Esophagus (tissue), 2 donors: ENCODE results near the gene DAPK1. TPM values are rescaled to one million over a fixed set of nuclear protein-coding genes. Genes with fewer than 3 reads are reported as not detected.

Experiments used
- H3K27ac ChIP-seq, 2 donors: one replicate each; pipeline ENCODE4 v1.5.1; 2013; ENCODE audit warnings: low read depth in 2 of 2, mild to moderate bottlenecking in 2 of 2, inconsistent platforms in 1 of 2, low read length in 1 of 2, moderate library complexity in 1 of 2
- H3K27me3 ChIP-seq, 2 donors: one replicate each; pipeline ENCODE4 v1.6.1; 2013; ENCODE audit warnings: low read length in 2 of 2, control low read depth in 1 of 2, mild to moderate bottlenecking in 1 of 2; ENCODE audit not compliant: insufficient read depth in 2 of 2, control insufficient read depth in 1 of 2
- H3K36me3 ChIP-seq, 2 donors: one replicate each; pipeline ENCODE4 v1.6.1; 2013; ENCODE audit warnings: low read length in 1 of 2; ENCODE audit not compliant: control insufficient read depth in 2 of 2, insufficient read depth in 2 of 2
- H3K4me1 ChIP-seq, 2 donors: one replicate each; pipeline ENCODE4 v1.6.1; 2013; ENCODE audit warnings: low read length in 1 of 2; ENCODE audit not compliant: control insufficient read depth in 2 of 2, insufficient read depth in 2 of 2
- H3K4me3 ChIP-seq, 2 donors: one replicate each; pipeline ENCODE4 v1.5.1; 2013; ENCODE audit warnings: low read length in 2 of 2, mild to moderate bottlenecking in 2 of 2, low read depth in 1 of 2, moderate library complexity in 1 of 2
- H3K9me3 ChIP-seq, 2 donors: one replicate each; pipeline ENCODE4 v1.6.1; 2013; ENCODE audit warnings: mild to moderate bottlenecking in 2 of 2, low read depth in 1 of 2, low read length in 1 of 2, moderate library complexity in 1 of 2; ENCODE audit not compliant: control insufficient read depth in 2 of 2, insufficient read depth in 1 of 2
- WGBS, 2 donors: extraction: QIAGEN DNeasy Blood & Tissue Kit; methylation state at CpG; one replicate each; pipeline ENCODE4 v1.1.7; 2013; 5-methylcytosine and 5-hydroxymethylcytosine counted together
- polyA plus RNA-seq, 2 donors: library from polyadenylated mRNA; stranded (reverse); fragments of 200-250 nt; gene quantifications; one replicate each; pipeline ENCODE4 v1.2.3, GENCODE V29; 2013
- donor health status: healthy with polysubstance abuse.
- donor health status: Bipolar disorder and iron deficiency.

Gene DAPK1
- polyA plus RNA-seq, 2 donors = 1.7 to 2.9 TPM

DNA sequence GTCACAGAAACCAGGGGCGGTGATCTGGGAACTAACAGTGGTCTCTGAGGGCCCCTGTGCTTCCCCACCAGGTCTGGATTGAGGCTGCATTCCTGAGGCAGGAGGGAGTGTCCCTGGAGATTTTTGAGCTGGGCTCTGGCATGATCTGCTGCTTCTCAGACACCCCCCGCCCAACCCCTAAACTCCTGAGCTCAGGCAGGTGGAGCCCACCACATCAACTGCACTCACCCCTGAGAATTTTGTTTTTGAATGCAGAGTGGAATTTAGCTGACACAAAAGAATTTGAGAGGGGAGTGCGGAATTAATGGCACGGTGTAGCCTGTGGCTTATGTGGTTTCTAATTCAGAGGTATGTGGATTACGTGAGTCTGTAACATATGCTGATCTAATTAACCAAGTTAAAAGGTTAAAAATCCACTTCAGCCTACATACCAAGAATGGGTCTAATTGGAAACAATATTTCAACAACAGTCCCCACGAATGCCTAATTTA, 204.3 kb downstream of the DAPK1 start:
- H3K9me3 ChIP-seq = no peaks in the 10 kb centered on the region

DNA sequence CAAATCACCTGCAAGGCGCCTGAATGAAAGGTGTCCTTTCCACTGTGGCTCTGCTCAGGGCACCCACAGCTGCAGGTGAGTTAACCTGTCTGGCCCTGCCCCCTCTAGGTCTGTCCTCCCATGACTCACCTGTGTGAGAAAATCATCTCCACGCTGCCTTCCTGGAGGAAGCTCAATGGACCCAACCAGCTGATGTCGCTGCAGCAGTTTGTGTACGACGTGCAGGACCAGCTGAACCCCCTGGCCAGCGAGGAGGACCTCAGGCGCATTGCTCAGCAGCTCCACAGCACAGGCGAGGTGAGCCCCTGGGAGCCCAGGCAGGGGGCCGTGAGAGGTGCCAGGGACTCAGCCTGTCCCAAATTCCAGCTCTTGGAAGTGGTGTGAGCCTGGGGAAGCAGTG, 205.3 kb downstream of the DAPK1 start:
- Histone ChIP-seq H3K27me3 (no peaks in the 10 kb centered on the region), H3K4me3 (no peak overlapping the region), H3K9me3 (no peaks in the 10 kb centered on the region), H3K36me3 (peaks cover 2 to 5% of the 10 kb centered on the region in 2 donors), H3K27ac (no peak overlapping the region), H3K4me1 (peaks cover 0 to 3% of the 10 kb centered on the region in 2 donors)
- 90 to 92% methylated on average over 9 of the region's 9 CpGs for WGBS, 2 donors

More for the DNA sequence above, 204.3 kb downstream of the DAPK1 start:
- no peaks in the 10 kb centered on the region for H3K4me1 ChIP-seq
- H3K27me3 ChIP-seq = no peaks in the 10 kb centered on the region
- H3K36me3 ChIP-seq = peaks cover 2 to 5% of the 10 kb centered on the region in 2 donors
- H3K4me3 ChIP-seq = no peak overlapping the region
- H3K27ac ChIP-seq = no peak overlapping the region
- WGBS, 2 donors = 85 to 86% methylated on average over 6 of the region's 6 CpGs

DNA sequence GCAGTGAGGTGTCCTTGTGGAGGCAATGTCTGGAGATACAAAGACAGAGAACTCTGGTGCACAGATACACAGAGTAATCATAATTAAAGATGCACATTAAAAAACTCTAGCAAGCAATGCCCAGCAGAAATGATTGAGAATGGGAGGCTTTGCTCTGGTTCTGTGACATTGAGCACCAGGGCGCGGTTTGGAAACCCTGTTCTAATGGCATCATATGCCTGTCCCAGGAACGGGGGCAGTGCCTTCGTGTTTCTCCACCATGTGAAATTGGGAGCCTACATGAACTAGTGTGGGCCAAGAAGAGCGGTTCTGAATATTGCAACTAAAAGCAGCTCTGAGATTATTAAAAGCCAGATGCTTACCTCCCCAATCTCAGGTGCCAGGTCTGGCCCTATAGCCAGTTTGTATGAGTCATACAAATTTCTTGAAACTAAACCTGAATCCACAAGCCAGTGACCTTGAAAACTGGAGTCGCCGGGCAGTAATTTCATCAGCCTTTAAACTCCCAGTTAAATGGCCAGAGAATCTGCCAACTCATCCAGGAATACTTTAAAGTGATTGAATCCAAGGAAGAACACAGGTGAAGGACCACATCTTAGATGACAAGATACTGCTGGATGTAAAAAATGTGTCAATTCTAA, 206.1 kb downstream of the DAPK1 start:
- Histone ChIP-seq H3K27me3 (no peaks in the 10 kb centered on the region), H3K27ac (no peak overlapping the region), H3K36me3 (peaks cover 2 to 5% of the 10 kb centered on the region in 2 donors), H3K4me1 (peaks cover 0 to 3% of the 10 kb centered on the region in 2 donors), H3K9me3 (no peaks in the 10 kb centered on the region), H3K4me3 (no peak overlapping the region)
- whole genome bisulfite sequencing, 2 donors = 79 to 84% methylated on average over 7 of the region's 7 CpGs

GRCh38 chr9:87704342-87704741, 206.7 kb downstream of the DAPK1 start:
- Histone ChIP-seq H3K4me1 (peaks cover 0 to 3% of the 10 kb centered on the region in 2 donors), H3K36me3 (peaks cover 2 to 5% of the 10 kb centered on the region in 2 donors), H3K4me3 (no peak overlapping the region), H3K27me3 (no peaks in the 10 kb centered on the region), H3K27ac (no peak overlapping the region), H3K9me3 (no peaks in the 10 kb centered on the region)
- WGBS, 2 donors = 84 to 85% methylated on average over 6 of the region's 6 CpGs

DNA sequence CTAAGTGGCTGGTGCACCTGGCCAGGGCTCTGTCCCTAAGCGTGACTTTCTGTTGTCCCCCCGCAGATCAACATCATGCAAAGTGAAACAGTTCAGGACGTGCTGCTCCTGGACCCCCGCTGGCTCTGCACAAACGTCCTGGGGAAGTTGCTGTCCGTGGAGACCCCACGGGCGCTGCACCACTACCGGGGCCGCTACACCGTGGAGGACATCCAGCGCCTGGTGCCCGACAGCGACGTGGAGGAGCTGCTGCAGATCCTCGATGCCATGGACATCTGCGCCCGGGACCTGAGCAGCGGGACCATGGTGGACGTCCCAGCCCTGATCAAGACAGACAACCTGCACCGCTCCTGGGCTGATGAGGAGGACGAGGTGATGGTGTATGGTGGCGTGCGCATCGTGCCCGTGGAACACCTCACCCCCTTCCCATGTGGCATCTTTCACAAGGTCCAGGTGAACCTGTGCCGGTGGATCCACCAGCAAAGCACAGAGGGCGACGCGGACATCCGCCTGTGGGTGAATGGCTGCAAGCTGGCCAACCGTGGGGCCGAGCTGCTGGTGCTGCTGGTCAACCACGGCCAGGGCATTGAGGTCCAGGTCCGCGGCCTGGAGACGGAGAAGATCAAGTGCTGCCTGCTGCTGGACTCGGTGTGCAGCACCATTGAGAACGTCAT, 208.5 kb downstream of the DAPK1 start:
- 95 to 96% methylated on average over 39 of the region's 39 CpGs for WGBS, 2 donors
- Histone ChIP-seq H3K27ac (no peak overlapping the region), H3K9me3 (no peaks in the 10 kb centered on the region), H3K4me3 (no peak overlapping the region), H3K27me3 (no peaks in the 10 kb centered on the region), H3K4me1 (peaks cover 0 to 3% of the 10 kb centered on the region in 2 donors), H3K36me3 (peaks cover 2 to 5% of the 10 kb centered on the region in 2 donors)

DNA sequence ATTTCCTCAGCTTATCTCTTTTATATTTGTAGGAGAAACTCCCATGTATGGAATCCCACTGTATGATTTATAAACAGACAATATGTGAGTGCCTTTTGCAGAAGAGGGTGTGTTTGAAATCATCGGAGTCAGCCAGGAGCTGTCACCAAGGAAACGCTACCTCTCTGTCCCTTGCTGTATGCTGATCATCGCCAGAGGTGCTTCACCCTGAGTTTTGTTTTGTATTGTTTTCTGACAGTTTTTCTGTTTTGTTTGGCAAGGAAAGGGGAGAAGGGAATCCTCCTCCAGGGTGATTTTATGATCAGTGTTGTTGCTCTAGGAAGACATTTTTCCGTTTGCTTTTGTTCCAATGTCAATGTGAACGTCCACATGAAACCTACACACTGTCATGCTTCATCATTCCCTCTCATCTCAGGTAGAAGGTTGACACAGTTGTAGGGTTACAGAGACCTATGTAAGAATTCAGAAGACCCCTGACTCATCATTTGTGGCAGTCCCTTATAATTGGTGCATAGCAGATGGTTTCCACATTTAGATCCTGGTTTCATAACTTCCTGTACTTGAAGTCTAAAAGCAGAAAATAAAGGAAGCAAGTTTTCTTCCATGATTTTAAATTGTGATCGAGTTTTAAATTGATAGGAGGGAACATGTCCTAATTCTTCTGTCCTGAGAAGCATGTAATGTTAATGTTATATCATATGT, 210.3 kb downstream of the DAPK1 start:
- Histone ChIP-seq H3K4me1 (peaks cover 2 to 3% of the 10 kb centered on the region in 2 donors), H3K27ac (no peak overlapping the region), H3K9me3 (no peaks in the 10 kb centered on the region), H3K27me3 (no peaks in the 10 kb centered on the region), H3K36me3 (peaks cover 2 to 5% of the 10 kb centered on the region in 2 donors), H3K4me3 (no peak overlapping the region)
- WGBS, 2 donors = 47 to 60% methylated on average over 6 of the region's 6 CpGs

GRCh38 chr9:87708546-87708945, 210.9 kb downstream of the DAPK1 start:
- Histone ChIP-seq H3K4me1 (peaks cover 3 to 5% of the 10 kb centered on the region in 2 donors), H3K27me3 (no peaks in the 10 kb centered on the region), H3K4me3 (no peak overlapping the region), H3K36me3 (peaks cover 2 to 5% of the 10 kb centered on the region in 2 donors), H3K27ac (no peak overlapping the region), H3K9me3 (no peaks in the 10 kb centered on the region)
- WGBS, 2 donors = 71 to 77% methylated on average over 5 of the region's 5 CpGs

DNA sequence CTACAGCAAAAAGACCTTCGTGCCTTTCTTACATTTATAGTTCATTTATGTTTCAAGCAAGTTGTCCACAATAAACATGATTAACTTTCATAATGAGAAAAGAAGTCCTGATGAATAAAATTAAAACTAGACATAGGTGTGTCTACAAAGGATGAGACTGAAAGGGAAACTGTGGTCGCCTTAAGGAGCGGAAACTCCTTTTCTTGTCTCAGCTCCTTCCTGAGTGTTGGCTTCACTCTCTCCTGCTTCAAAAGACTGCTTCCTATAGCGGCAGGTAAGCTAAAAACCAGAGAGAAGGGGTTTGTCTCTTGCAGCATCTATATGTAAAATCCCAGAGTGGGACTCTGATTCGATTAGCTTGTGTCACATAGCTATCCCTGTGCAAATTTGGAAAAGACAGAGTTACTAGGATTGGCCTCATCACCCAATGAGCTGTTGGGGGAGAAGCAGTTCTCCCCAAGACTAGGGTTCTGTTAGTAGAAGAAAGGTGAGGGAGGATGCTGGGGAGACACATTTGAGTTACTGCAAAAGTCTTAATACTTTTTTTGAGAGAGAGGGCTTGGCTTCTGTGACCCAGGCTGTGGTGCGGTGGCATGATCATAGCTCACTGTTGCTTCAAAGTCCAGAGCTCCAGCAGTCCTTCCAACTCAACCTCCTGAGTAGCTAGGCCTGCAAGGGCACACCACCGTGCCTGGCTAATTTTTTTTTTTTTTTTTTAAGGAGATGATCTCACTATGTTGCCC, 211.5 kb downstream of the DAPK1 start:
- Histone ChIP-seq H3K27me3 (no peaks in the 10 kb centered on the region), H3K4me1 (peaks cover 3 to 5% of the 10 kb centered on the region in 2 donors), H3K27ac (no peak overlapping the region), H3K4me3 (no peak overlapping the region), H3K36me3 (peaks cover 2 to 5% of the 10 kb centered on the region in 2 donors), H3K9me3 (no peaks in the 10 kb centered on the region)
- 75 to 81% methylated on average over 7 of the region's 7 CpGs for WGBS, 2 donors

GRCh38 chr9:87710443-87710842, 212.8 kb downstream of the DAPK1 start:
- Histone ChIP-seq H3K9me3 (no peaks in the 10 kb centered on the region), H3K4me1 (peaks cover 3 to 5% of the 10 kb centered on the region in 2 donors), H3K36me3 (peaks cover 2 to 5% of the 10 kb centered on the region in 2 donors), H3K4me3 (no peak overlapping the region), H3K27me3 (no peaks in the 10 kb centered on the region), H3K27ac (no peak overlapping the region)
- WGBS, 2 donors = 83 to 90% methylated on average over 5 of the region's 5 CpGs
